Measurements from ENCODE around the gene RPL36. TPM values are rescaled to one million over a fixed set of nuclear protein-coding genes. Genes with fewer than 3 reads are reported as not detected.

RPL36 gene
- total and polyA plus RNA-seq, 4 donors: 162 to 1,048 (median 686) TPM

- DNase-seq (ENCODE audit: low read depth in 4 of 6, low spot score in 6 of 6): no peak
- Histone ChIP-seq H3K27ac (ENCODE audit: low read depth, low read length) (no peak overlapping the region), H3K4me3 (ENCODE audit: low read depth, low read length) (no peak overlapping the region), H3K27me3 (ENCODE audit: control insufficient read depth, insufficient read depth, low read length) (no peaks in the 10 kb centered on the region), H3K4me1 (ENCODE audit: control insufficient read depth, insufficient read depth, low read length) (peaks cover 3% of the 10 kb centered on the region), H3K36me3 (ENCODE audit: control insufficient read depth, insufficient read depth, low read length) (peaks cover 76% of the 10 kb centered on the region), H3K9me3 (ENCODE audit: control insufficient read depth, insufficient read depth, low read length) (no peaks in the 10 kb centered on the region)
- WGBS (ENCODE audit: insufficient coverage): 95% methylated on average over 6 of the region's 7 CpGs
These were observed 18.5 kb upstream of the RPL36 start for GRCh38 chr19:5671600-5671999.

- 93% methylated on average over 9 of the region's 13 CpGs for WGBS (ENCODE audit: insufficient coverage)
- H3K4me3 ChIP-seq (ENCODE audit: low read depth, low read length): no peak overlapping the region
- no peak overlapping the region for H3K27ac ChIP-seq (ENCODE audit: low read depth, low read length)
- H3K36me3 ChIP-seq (ENCODE audit: control insufficient read depth, insufficient read depth, low read length): peaks cover 76% of the 10 kb centered on the region
- no peak for DNase-seq (ENCODE audit: low read depth in 4 of 6, low spot score in 6 of 6)
- H3K9me3 ChIP-seq (ENCODE audit: control insufficient read depth, insufficient read depth, low read length): no peaks in the 10 kb centered on the region
- H3K4me1 ChIP-seq (ENCODE audit: control insufficient read depth, insufficient read depth, low read length): peaks cover 3% of the 10 kb centered on the region
- H3K27me3 ChIP-seq (ENCODE audit: control insufficient read depth, insufficient read depth, low read length): no peaks in the 10 kb centered on the region
These were observed 17.2 kb upstream of the RPL36 start for GRCh38 chr19:5672708-5673459.

- WGBS (ENCODE audit: insufficient coverage): 100% methylated on average over 1 of the region's 1 CpG
- H3K36me3 ChIP-seq (ENCODE audit: control insufficient read depth, insufficient read depth, low read length): peaks cover 75% of the 10 kb centered on the region
These were observed 16.3 kb upstream of the RPL36 start for GRCh38 chr19:5673752-5674151.

GRCh38 chr19:5674714-5675113 is 15.4 kb upstream of the RPL36 start:
- DNase-seq (ENCODE audit: low read depth in 4 of 6, low spot score in 6 of 6): no peak
- Histone ChIP-seq H3K36me3 (ENCODE audit: control insufficient read depth, insufficient read depth, low read length) (peaks cover 69% of the 10 kb centered on the region), H3K4me1 (ENCODE audit: control insufficient read depth, insufficient read depth, low read length) (peaks cover 11% of the 10 kb centered on the region)

More at GRCh38 chr19:5673752-5674151, 16.3 kb upstream of the RPL36 start:
- H3K27me3 ChIP-seq (ENCODE audit: control insufficient read depth, insufficient read depth, low read length): no peaks in the 10 kb centered on the region
- H3K4me3 ChIP-seq (ENCODE audit: low read depth, low read length): no peak overlapping the region
- no peak for DNase-seq (ENCODE audit: low read depth in 4 of 6, low spot score in 6 of 6)
- H3K27ac ChIP-seq (ENCODE audit: low read depth, low read length): no peak overlapping the region
- H3K4me1 ChIP-seq (ENCODE audit: control insufficient read depth, insufficient read depth, low read length): peaks cover 3% of the 10 kb centered on the region
- H3K9me3 ChIP-seq (ENCODE audit: control insufficient read depth, insufficient read depth, low read length): no peaks in the 10 kb centered on the region

GRCh38 chr19:5676105-5676771 is 13.9 kb upstream of the RPL36 start:
- Histone ChIP-seq H3K27me3 (ENCODE audit: control insufficient read depth, insufficient read depth, low read length) (no peaks in the 10 kb centered on the region), H3K36me3 (ENCODE audit: control insufficient read depth, insufficient read depth, low read length) (peaks cover 59% of the 10 kb centered on the region), H3K27ac (ENCODE audit: low read depth, low read length) (no peak overlapping the region), H3K4me1 (ENCODE audit: control insufficient read depth, insufficient read depth, low read length) (peaks cover 17% of the 10 kb centered on the region), H3K4me3 (ENCODE audit: low read depth, low read length) (no peak overlapping the region), H3K9me3 (ENCODE audit: control insufficient read depth, insufficient read depth, low read length) (no peaks in the 10 kb centered on the region)
- DNase-seq (ENCODE audit: low read depth in 4 of 6, low spot score in 6 of 6): no peak
- 82% methylated on average over 15 of the region's 17 CpGs for WGBS (ENCODE audit: insufficient coverage)

More at GRCh38 chr19:5674714-5675113, 15.4 kb upstream of the RPL36 start:
- 95% methylated on average over 4 of the region's 5 CpGs for WGBS (ENCODE audit: insufficient coverage)
- Histone ChIP-seq H3K27ac (ENCODE audit: low read depth, low read length) (no peak overlapping the region), H3K27me3 (ENCODE audit: control insufficient read depth, insufficient read depth, low read length) (no peaks in the 10 kb centered on the region), H3K9me3 (ENCODE audit: control insufficient read depth, insufficient read depth, low read length) (no peaks in the 10 kb centered on the region), H3K4me3 (ENCODE audit: low read depth, low read length) (no peak overlapping the region)

GRCh38 chr19:5676772-5677105 is 13.4 kb upstream of the RPL36 start:
- Histone ChIP-seq H3K27ac (ENCODE audit: low read depth, low read length) (no peak overlapping the region), H3K27me3 (ENCODE audit: control insufficient read depth, insufficient read depth, low read length) (no peaks in the 10 kb centered on the region), H3K4me3 (ENCODE audit: low read depth, low read length) (no peak overlapping the region), H3K4me1 (ENCODE audit: control insufficient read depth, insufficient read depth, low read length) (peaks cover 21% of the 10 kb centered on the region), H3K36me3 (ENCODE audit: control insufficient read depth, insufficient read depth, low read length) (peaks cover 54% of the 10 kb centered on the region), H3K9me3 (ENCODE audit: control insufficient read depth, insufficient read depth, low read length) (no peaks in the 10 kb centered on the region)
- no peak for DNase-seq (ENCODE audit: low read depth in 4 of 6, low spot score in 6 of 6)
- 84% methylated on average over 11 of the region's 13 CpGs for WGBS (ENCODE audit: insufficient coverage)

GRCh38 chr19:5677136-5677535 is 13.0 kb upstream of the RPL36 start:
- Histone ChIP-seq H3K36me3 (ENCODE audit: control insufficient read depth, insufficient read depth, low read length) (peaks cover 50% of the 10 kb centered on the region), H3K4me1 (ENCODE audit: control insufficient read depth, insufficient read depth, low read length) (peaks cover 25% of the 10 kb centered on the region), H3K4me3 (ENCODE audit: low read depth, low read length) (no peak overlapping the region), H3K27ac (ENCODE audit: low read depth, low read length) (no peak overlapping the region), H3K27me3 (ENCODE audit: control insufficient read depth, insufficient read depth, low read length) (no peaks in the 10 kb centered on the region), H3K9me3 (ENCODE audit: control insufficient read depth, insufficient read depth, low read length) (no peaks in the 10 kb centered on the region)
- WGBS (ENCODE audit: insufficient coverage): 99% methylated on average over 9 of the region's 10 CpGs
- DNase-seq (ENCODE audit: low read depth in 4 of 6, low spot score in 6 of 6): no peak

- WGBS (ENCODE audit: insufficient coverage): 91% methylated on average over 9 of the region's 9 CpGs
- no peaks in the 10 kb centered on the region for H3K27me3 ChIP-seq (ENCODE audit: control insufficient read depth, insufficient read depth, low read length)
- no peak overlapping the region for H3K27ac ChIP-seq (ENCODE audit: low read depth, low read length)
- H3K4me3 ChIP-seq (ENCODE audit: low read depth, low read length): no peak overlapping the region
- H3K9me3 ChIP-seq (ENCODE audit: control insufficient read depth, insufficient read depth, low read length): no peaks in the 10 kb centered on the region
- DNase-seq (ENCODE audit: low read depth in 4 of 6, low spot score in 6 of 6): no peak
- peaks cover 49% of the 10 kb centered on the region for H3K36me3 ChIP-seq (ENCODE audit: control insufficient read depth, insufficient read depth, low read length)
- peaks cover 29% of the 10 kb centered on the region for H3K4me1 ChIP-seq (ENCODE audit: control insufficient read depth, insufficient read depth, low read length)
These were observed 12.5 kb upstream of the RPL36 start for GRCh38 chr19:5677580-5677979.

GRCh38 chr19:5678071-5678718 is 11.9 kb upstream of the RPL36 start:
- H3K4me1 ChIP-seq (ENCODE audit: control insufficient read depth, insufficient read depth, low read length): peaks cover 29% of the 10 kb centered on the region
- 89% methylated on average over 19 of the region's 22 CpGs for WGBS (ENCODE audit: insufficient coverage)
- no peak overlapping the region for H3K4me3 ChIP-seq (ENCODE audit: low read depth, low read length)
- H3K9me3 ChIP-seq (ENCODE audit: control insufficient read depth, insufficient read depth, low read length): no peaks in the 10 kb centered on the region
- no peak for DNase-seq (ENCODE audit: low read depth in 4 of 6, low spot score in 6 of 6)
- no peak overlapping the region for H3K27ac ChIP-seq (ENCODE audit: low read depth, low read length)
- peaks cover 46% of the 10 kb centered on the region for H3K36me3 ChIP-seq (ENCODE audit: control insufficient read depth, insufficient read depth, low read length)
- H3K27me3 ChIP-seq (ENCODE audit: control insufficient read depth, insufficient read depth, low read length): no peaks in the 10 kb centered on the region
